NCI-H1048 (cell line): Measurements from ENCODE around the gene CNPY3.

Experiments used
- DNase-seq: peaks from one replicate; lab custom pipeline; 2025; lab: John Stamatoyannopoulos, UW

Gene CNPY3

DNA sequence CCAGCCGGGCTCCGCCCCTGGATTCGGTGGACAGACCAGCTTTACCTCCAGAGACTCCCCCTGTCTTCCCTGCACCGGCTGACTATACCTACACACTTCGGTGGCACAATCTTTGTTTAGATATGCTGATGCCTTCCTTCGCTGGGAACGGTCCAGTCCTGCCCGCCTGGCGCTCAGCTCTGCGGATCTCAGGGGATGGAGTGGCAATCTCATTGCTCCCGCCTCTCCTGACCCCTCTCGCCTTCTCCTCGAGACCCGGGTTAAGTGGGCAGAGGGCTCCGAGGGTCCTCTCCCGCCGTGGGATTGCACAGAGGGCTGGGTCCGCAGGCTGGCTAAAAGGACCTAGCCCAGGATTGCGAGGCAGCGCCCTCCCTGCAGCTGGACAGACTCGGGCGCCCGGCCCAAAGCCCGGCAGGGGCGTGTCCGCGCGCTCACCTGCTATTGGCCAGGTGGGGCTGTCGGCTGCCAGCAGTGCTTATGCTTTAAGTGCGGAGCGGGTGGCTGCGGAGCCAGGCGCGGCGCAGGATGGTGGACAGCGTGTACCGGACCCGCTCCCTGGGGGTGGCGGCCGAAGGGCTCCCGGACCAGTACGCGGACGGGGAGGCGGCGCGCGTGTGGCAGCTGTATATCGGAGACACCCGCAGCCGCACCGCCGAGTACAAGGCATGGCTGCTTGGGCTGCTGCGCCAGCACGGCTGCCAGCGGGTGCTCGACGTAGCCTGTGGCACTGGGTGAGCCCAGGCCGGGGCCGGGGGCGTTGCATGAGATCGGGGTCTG is 31.2 kb downstream of the CNPY3 start, which contains the start of gene GNMT:
GNMT (plus strand) TSS at position 512 of the 777 bp plus-strand sequence; CDS start at position 526, 14 bp downstream.
- DNase-seq, result no peak

DNA sequence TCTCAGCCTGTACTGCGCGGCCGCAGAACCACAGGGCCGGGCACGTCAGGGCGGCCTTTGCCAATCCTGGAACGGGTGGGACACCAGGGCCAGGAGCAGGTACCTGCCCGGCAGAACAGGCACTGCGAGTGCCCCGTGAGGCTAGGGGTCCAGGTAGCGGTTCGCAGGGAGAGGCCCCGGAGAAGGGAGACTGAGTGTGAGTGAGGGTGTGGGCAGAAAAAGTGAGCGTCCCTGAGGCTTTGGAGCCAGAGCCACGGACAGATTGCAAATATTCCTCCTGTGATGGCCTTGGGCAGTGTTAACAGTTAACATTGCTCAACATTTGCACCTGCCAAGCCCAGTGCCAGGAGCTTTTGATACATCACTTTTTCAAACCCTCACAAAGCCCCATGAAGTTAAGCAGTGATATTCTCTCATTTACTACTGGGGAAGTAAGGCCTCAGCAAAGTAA is 31.8 kb downstream of the CNPY3 start:
- DNase-seq, result no peak

GRCh38 chr6:42962096-42962495 is 32.8 kb downstream of the CNPY3 start:
- no peak for DNase-seq

DNA sequence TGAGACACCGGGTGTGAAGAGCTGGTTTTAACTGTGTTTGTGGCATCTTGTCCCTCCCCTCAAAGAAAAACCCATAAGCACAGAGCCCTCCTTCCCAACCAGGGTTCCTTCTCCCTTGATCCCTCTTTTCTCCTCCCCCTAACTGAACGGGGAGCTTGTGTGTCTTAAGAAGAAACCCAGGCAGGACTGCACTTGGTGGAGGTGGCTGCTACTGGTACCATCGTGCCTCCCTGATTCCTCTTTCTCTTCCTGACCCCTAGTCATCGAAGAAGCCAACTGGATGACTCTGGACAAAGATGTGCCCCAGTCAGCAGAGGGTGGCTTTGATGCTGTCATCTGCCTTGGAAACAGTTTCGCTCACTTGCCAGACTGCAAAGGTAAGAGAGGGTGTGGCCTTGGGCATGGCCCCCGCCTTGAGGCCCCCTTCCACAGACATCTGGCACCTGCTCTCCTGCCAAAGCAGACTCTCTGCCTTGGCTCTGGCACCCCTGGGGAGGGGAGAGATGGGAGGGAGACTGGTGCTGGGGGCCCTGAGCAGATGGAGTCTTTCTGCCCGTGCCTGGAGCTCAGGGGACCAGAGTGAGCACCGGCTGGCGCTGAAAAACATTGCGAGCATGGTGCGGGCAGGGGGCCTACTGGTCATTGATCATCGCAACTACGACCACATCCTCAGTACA is 33.4 kb downstream of the CNPY3 start:
- no peak for DNase-seq

- no peak for DNase-seq
These were observed 34.0 kb downstream of the CNPY3 start for GRCh38 chr6:42963179-42963854.

- no peak for DNase-seq
These were observed 34.8 kb downstream of the CNPY3 start for GRCh38 chr6:42963855-42964605.

GRCh38 chr6:42966571-42966970 is 37.3 kb downstream of the CNPY3 start:
- DNase-seq, result no peak

GRCh38 chr6:42967228-42967627 is 37.9 kb downstream of the CNPY3 start:
- no peak for DNase-seq

GRCh38 chr6:42968126-42968701 is 38.9 kb downstream of the CNPY3 start:
- DNase-seq, result no peak

- DNase-seq, result no peak
These were observed 39.5 kb downstream of the CNPY3 start for GRCh38 chr6:42968783-42969182.

DNA sequence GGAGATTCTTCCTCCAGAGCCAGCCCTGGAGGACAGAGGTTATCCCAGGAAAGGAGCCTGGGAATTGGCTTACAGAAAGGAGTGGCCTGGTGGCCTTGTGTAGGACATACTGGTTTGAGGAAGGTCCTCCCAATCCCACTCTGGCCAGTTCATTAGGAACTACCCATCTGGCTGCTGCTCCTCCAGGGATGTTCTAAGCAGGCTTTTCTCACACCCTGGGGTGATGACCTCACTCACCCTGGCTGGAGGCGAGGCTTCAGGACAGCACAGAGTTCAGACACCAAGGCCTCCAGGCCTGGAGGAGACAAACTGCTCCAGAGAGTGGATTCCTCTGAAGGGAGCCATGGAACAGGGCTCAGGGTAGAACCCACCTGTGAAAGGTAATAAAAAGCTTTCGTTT is 40.2 kb downstream of the CNPY3 start:
- no peak for DNase-seq

- DNase-seq, result no peak
These were observed 40.7 kb downstream of the CNPY3 start for GRCh38 chr6:42969934-42970333.

DNA sequence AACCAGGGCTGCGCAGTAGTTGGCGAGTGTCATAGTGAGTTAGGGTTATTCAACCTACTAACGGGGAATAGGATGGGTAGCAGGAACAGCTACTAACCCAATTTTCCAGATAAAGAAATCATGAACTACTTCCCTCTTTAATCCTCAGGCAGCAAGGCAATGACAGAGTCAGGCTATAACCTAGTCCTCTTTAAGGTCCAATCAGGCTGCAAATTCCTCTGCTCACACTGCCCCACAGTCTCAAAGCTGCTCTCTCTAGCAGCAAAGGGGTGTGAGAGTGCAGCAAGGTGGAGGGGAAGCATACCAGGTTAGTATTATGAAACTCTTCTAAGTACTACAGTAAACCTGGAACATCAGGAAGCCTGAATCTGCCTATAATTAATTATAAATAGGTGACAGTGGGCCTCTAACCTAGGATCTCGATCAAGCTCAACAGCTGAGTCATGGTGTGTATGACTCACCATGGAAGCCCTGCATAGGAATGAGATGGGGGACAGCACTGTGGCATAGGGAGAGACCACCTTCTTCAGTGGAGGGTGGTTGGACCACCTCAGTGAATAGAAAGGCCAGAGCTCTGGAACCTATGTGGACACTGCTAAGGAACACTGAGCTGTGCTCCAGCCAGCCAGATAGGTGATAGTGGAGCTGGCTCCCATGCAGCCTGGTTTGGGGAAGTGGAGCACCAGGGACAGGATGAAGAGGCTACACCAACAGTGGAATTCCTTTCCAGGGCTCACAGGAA is 41.8 kb downstream of the CNPY3 start:
- DNase-seq, result no peak

- DNase-seq, result no peak
These were observed 42.6 kb downstream of the CNPY3 start for GRCh38 chr6:42971746-42972327.

- no peak for DNase-seq
These were observed 44.6 kb downstream of the CNPY3 start for GRCh38 chr6:42973926-42974325.

DNA sequence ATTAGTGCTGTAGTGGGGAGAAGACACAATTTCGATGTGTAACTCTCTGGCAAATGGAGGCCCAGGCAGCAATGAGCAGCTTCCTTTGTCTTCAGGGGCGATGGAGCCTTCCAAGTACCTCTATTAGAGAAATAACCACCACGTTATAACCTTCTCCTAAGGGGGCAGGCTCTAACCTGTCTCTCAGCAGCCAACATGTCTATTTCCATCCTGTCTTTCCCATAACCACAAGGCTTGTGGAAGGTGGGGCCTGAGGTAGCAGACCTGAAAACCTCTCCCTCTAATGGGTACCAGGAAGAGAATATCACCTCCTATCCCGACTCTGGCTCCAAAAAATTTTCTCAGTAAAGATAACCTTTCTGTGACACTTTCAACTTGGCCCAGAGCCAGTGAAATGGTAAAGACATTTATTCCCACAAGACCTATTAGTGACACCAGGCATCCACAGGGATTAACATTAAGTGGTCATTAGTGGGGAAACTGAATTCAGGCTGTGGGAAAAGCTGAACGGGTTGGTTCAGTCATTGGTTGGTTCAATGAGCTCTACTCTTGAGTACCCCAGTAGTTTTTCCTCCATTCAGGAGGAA is 45.7 kb downstream of the CNPY3 start:
- DNase-seq, result no peak

DNA sequence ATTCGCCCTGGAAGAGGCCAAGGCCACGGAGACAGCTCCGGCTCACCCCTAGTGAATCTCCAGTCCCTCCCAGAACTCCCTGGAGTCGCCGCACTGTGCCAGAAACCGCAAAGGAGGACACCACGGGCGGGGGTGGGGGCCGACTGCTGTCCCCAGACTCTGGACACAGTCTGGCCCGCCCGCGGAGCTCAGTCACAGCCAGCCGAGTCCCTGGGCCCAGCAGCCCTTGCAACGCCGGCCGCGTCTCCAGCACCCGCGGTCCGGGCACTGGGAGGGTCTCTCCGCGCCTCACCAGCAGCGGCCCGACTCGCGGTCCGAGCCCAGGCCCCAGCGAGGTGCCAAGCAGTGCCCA is 49.2 kb downstream of the CNPY3 start:
- DNase-seq, result no peak

DNA sequence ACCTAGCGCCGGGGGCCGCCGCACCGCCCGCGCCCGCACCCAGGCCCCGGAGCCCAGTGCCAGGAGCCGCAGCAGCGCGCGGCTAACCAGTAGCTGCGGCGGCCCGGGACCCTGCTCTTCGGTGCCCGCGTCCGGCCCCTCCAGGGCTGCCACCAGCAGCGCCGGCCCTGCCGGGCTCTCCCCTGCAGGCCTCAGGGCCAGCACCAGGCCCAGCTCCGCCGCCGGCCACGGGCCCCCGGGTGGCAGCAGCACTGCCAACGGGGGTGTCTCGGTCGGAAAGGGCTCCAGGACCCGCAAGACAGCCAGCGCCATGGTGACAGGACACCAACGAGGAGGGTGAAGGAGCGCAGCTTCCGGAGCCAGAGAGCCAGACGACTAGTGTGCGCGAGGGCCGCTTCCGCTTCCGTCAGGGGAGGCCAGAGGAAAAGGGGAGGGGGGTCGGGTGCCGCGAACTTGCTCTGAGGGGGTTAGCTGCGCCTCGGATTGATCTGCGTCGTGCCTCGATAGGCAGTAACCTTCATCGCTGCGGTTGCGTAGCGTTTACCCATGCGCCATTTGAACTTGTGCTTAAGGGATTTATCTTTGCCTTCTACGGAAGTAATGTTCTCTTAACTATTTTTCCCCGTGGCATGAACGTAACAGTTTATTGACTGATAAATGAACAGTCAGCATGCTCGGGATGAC is 49.7 kb downstream of the CNPY3 start, which contains the start of gene PEX6:
PEX6 (minus strand) TSS at position 343 of the 684 bp plus-strand sequence; CDS start at position 312, 31 bp downstream.
- peak; percentile 84 for DNase-seq

GRCh38 chr6:42979523-42980177 is 50.4 kb downstream of the CNPY3 start:
- no peak for DNase-seq
